Smooth muscle cell (in vitro differentiated cells): ENCODE results near the gene NR4A1. TPM values are rescaled to one million over a fixed set of nuclear protein-coding genes. Genes with fewer than 3 reads are reported as not detected.

Experiments used
- DNase-seq: peaks from one replicate; lab custom pipeline; 2025; ENCODE audit not compliant: unreplicated experiment; lab: John Stamatoyannopoulos, UW
- H2AFZ ChIP-seq: fragments of 200-600 bp; sonication (generic); 2 replicates; pipeline ENCODE4 v1.6.0; 2016; ENCODE audit warnings: antibody characterized with exemption, low read depth, mild to moderate bottlenecking
- H3F3A ChIP-seq: fragments of 200-600 bp; sonication (generic); 2 replicates; pipeline ENCODE4 v1.6.0; 2017; ENCODE audit warnings: antibody characterized with exemption, low read depth
- H3K27ac ChIP-seq: fragments of 200-600 bp; sonication (generic); 2 replicates; pipeline ENCODE4 v1.5.1; 2016; ENCODE audit warnings: low read depth, mild to moderate bottlenecking
- H3K27me3 ChIP-seq: fragments of 200-600 bp; sonication (generic); 2 replicates; pipeline ENCODE4 v1.6.1; 2016; ENCODE audit warnings: low read depth, mild to moderate bottlenecking
- H3K36me3 ChIP-seq: fragments of 200-600 bp; sonication (generic); 2 replicates; pipeline ENCODE4 v1.5.1; 2016; ENCODE audit warnings: low read depth
- H3K4me1 ChIP-seq: fragments of 200-600 bp; sonication (generic); 2 replicates; pipeline ENCODE4 v1.5.1; 2016; ENCODE audit warnings: low read depth
- H3K4me2 ChIP-seq: fragments of 200-600 bp; sonication (generic); 2 replicates; pipeline ENCODE4 v1.6.0; 2016; ENCODE audit warnings: mild to moderate bottlenecking
- H3K4me3 ChIP-seq: fragments of 200-600 bp; sonication (generic); 2 replicates; pipeline ENCODE4 v1.5.1; 2016; ENCODE audit warnings: mild to moderate bottlenecking
- H3K79me2 ChIP-seq: fragments of 200-600 bp; sonication (generic); 2 replicates; pipeline ENCODE4 v1.6.0; 2016; ENCODE audit warnings: low read depth, mild to moderate bottlenecking
- H3K9ac ChIP-seq: fragments of 200-600 bp; sonication (generic); 2 replicates; pipeline ENCODE4 v1.6.0; 2016; ENCODE audit warnings: low read depth
- H3K9me3 ChIP-seq: fragments of 200-600 bp; sonication (generic); replicated peaks from 2 replicates; pipeline ENCODE4 v1.5.1; 2016; ENCODE audit warnings: low read depth
- H4K20me1 ChIP-seq: fragments of 200-600 bp; sonication (generic); 2 replicates; pipeline ENCODE4 v1.6.0; 2016; ENCODE audit warnings: low read depth
- WGBS: methylation state at CpG from one replicate; pipeline ENCODE4 v1.1.7; 2016; ENCODE audit warnings: low lambda C conversion rate; 5-methylcytosine and 5-hydroxymethylcytosine counted together
- polyA plus RNA-seq: library from polyadenylated mRNA; unstranded; fragments of >200 nt; fragmentation: Nextera tagmentation; extraction: Ambion mirVana; gene quantifications from 2 replicates; pipeline ENCODE4 v1.2.1, GENCODE V29; 2016
- total RNA-seq: library from RNA; depleted of rRNA; stranded (reverse); fragments of >200 nt; gene quantifications from 2 replicates; pipeline ENCODE4 v1.2.3, GENCODE V29; 2014
- TF ChIP-seq, protein P1 (sequence below): fragments of 200-600 bp; sonication (generic); IDR thresholded peaks from 2 replicates; pipeline ENCODE4 v1.5.1; 2017; ENCODE audit warnings: borderline replicate concordance, mild to moderate bottlenecking, antibody characterized with exemption; ENCODE audit not compliant: insufficient read depth, poor library complexity, severe bottlenecking

NR4A1 gene
- total and polyA plus RNA-seq, 2 experiments from 2014 or later, result 182 to 634 TPM

DNA sequence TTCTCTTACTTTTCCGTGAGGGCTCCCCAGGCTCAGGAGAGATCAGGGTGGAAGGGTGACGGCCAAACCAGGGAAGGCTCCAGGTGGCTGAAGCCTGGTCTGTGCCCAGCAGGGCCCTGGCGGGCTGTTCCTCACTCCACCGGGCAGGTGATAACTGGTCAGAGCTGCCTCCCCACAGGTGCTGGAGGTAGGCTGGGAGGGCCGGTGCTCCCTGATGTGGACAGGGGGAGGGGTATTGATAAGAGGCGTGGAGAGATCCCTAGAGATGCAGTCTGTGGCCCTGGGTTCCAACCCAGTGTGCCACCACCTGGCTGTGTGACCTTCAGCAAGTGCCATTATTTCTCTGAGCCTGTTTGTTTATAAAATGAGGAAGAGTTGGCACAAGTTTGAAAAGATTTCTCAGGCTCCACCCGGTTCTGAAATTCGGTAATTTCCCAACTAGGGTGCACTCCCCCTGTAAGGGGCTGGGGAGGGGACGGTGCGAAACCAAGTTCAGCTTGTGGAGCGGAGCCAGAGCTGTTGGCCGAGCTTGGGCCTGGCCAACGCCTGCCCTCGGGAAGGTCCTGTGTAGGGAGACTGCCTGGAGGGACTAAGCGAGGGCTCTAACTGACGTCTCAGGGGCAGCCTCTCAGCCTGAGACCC lies 1.0 kb upstream of the NR4A1 start:
- no peak for DNase-seq

DNA sequence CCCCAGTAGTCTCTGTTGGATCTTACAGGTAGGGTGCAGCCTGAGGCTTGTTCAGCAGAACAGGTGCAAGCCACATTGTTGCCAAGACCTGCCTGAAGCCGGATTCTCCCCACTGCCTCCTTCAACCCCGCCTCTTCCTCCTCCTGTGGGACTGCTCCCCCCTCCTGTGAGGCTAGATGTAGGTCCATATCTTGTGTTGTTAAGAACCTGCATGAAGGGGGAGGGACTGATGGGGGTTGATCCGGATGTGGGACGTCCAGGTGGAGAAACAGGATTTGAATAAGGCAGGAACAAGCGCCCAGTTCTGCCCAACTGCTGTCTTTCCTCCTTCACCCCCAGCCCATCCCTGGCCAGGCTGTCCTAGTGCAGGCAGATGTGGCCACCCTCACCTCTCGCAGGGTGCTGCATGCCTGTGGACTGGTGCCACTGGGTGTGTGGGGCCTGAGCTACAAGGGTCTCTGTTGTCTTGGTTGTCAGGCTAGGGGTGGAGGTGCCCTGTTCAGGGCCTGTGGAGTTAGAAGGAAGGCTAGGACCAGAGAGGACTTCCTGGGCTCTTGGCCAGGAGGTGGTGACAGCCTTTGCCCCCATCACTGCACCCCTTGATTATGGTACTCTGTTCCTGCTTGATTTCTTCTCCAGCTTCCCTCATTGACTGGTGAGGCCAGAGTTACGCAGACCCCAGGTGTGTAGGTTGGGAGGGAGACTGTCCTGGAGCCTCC lies 1.4 kb downstream of the NR4A1 start:
- Histone ChIP-seq H3F3A (no peaks in the 10 kb centered on the region), H3K4me3 (peak overlapping the region; percentile 72), H3K27me3 (no peaks in the 10 kb centered on the region), H3K4me2 (peak overlapping the region; percentile 90), H3K79me2 (peaks cover 6% of the 10 kb centered on the region), H3K4me1 (peaks cover 8% of the 10 kb centered on the region), H3K27ac (peak overlapping the region; percentile 12), H4K20me1 (peaks cover 62% of the 10 kb centered on the region), H3K36me3 (no peaks in the 10 kb centered on the region), H3K9ac (peak overlapping the region; percentile 81), H2AFZ (no peak overlapping the region), H3K9me3 (no peaks in the 10 kb centered on the region)
- 78% methylated on average over 7 of the region's 7 CpGs for WGBS
- TF ChIP-seq, protein P1, sequence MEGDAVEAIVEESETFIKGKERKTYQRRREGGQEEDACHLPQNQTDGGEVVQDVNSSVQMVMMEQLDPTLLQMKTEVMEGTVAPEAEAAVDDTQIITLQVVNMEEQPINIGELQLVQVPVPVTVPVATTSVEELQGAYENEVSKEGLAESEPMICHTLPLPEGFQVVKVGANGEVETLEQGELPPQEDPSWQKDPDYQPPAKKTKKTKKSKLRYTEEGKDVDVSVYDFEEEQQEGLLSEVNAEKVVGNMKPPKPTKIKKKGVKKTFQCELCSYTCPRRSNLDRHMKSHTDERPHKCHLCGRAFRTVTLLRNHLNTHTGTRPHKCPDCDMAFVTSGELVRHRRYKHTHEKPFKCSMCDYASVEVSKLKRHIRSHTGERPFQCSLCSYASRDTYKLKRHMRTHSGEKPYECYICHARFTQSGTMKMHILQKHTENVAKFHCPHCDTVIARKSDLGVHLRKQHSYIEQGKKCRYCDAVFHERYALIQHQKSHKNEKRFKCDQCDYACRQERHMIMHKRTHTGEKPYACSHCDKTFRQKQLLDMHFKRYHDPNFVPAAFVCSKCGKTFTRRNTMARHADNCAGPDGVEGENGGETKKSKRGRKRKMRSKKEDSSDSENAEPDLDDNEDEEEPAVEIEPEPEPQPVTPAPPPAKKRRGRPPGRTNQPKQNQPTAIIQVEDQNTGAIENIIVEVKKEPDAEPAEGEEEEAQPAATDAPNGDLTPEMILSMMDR, result no peak
- DNase-seq, result no peak

More for the DNA sequence above, 1.0 kb upstream of the NR4A1 start:
- Histone ChIP-seq H3K9ac (peak overlapping the region; percentile 96), H3K4me3 (peak overlapping the region; percentile 72), H3K36me3 (no peaks in the 10 kb centered on the region), H3K4me2 (peak overlapping the region; percentile 94), H3K9me3 (no peaks in the 10 kb centered on the region), H2AFZ (no peak overlapping the region), H3K4me1 (peaks cover 8% of the 10 kb centered on the region), H4K20me1 (peaks cover 40% of the 10 kb centered on the region), H3K27me3 (no peaks in the 10 kb centered on the region), H3F3A (no peaks in the 10 kb centered on the region), H3K79me2 (peaks cover 6% of the 10 kb centered on the region), H3K27ac (peak overlapping the region; percentile 88)
- TF ChIP-seq, protein P1, result no peak
- 30% methylated on average over 16 of the region's 16 CpGs for WGBS

DNA sequence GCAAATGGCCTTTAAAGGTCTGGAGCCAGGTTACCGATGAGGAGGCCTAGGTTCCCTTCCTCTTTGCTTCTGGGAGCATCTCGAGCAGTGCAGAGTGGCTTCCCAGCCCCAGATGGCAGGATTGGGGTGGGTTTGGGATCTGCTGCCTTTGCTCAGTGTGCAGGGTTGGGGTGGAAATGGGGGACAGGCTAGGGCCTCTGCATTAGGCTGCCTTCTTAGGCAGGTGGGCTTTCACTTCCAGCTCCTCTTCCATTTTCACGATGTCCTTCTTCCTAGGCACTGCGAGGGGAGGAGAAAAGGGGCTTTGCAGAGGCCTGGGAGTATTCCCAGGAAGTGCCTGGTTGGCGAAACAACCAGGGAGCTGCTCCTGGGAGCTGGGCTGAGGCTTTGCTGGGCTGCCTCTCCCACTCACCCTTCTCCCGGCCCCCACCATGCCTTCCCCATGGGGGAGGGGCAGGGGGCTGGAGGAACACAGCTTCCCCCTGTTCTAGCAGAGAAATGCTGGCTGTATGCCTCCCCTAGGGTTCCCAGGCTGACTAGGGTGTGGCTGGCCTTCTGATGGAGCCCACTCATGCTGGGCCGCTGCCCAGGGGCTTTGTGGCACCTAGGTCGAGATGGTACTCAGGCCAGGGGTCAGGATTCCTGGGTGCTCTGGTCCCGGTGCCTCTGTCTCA lies 2.4 kb downstream of the NR4A1 start:
- Histone ChIP-seq H3K9me3 (no peaks in the 10 kb centered on the region), H3F3A (peaks cover 4% of the 10 kb centered on the region), H3K4me2 (peak overlapping the region; percentile 90), H2AFZ (no peak overlapping the region), H3K4me3 (peak overlapping the region; percentile 72), H3K9ac (no peak overlapping the region), H3K27ac (no peak overlapping the region), H3K4me1 (peaks cover 8% of the 10 kb centered on the region), H3K36me3 (no peaks in the 10 kb centered on the region), H3K79me2 (peaks cover 6% of the 10 kb centered on the region), H3K27me3 (no peaks in the 10 kb centered on the region), H4K20me1 (peaks cover 73% of the 10 kb centered on the region)
- TF ChIP-seq, protein P1, result no peak
- no peak for DNase-seq
- WGBS, result 87% methylated on average over 8 of the region's 9 CpGs
